AG10803 (cell line): ENCODE data around the gene ERCC3.

ENCODE experiments used
- DNase-seq: peaks from one replicate; pipeline ENCODE4 v3.0.0; 2010; ENCODE audit warnings: low read depth
- H3K4me3 ChIP-seq: 2 replicates; pipeline ENCODE4 v1.5.1; 2011; ENCODE audit warnings: mild to moderate bottlenecking, low read length, control low read depth
- CTCF ChIP-seq: conservative IDR thresholded peaks from 2 replicates; pipeline ENCODE4 v1.5.1; 2011; ENCODE audit warnings: mild to moderate bottlenecking, low read length, control low read depth, inconsistent platforms

Gene ERCC3

GRCh38 chr2:127321303-127321702, 27.4 kb upstream of the ERCC3 start:
- no peak overlapping the region for H3K4me3 ChIP-seq
- no peak for TF ChIP-seq CTCF
- peak; percentile 63 for DNase-seq

GRCh38 chr2:127320586-127321275, 26.8 kb upstream of the ERCC3 start:
- TF ChIP-seq CTCF: no peak
- DNase-seq: no peak
- H3K4me3 ChIP-seq: no peak overlapping the region

GRCh38 chr2:127320067-127320466, 26.1 kb upstream of the ERCC3 start:
- no peak overlapping the region for H3K4me3 ChIP-seq
- no peak for TF ChIP-seq CTCF
- no peak for DNase-seq

GRCh38 chr2:127314193-127314988, 20.4 kb upstream of the ERCC3 start:
- no peak overlapping the region for H3K4me3 ChIP-seq
- no peak for DNase-seq
- TF ChIP-seq CTCF: no peak

DNA sequence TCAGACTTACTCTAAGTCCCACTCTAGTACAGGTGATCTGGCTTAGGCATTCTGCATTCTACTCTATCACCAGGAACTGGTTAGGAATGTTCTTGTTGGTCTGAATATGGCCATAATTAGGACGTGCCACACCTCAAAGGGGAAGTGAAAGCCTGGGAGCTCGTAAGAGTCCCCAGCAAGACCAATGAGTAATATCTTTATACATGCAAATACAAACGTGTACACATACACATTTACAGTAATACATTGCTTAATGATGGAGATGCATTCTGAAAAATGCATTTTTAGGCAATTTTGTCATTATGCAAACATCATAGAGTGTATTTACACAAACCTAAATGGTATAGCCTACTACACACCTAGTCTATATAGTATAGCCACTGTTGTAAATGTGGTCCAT, 19.5 kb upstream of the ERCC3 start:
- DNase-seq: no peak
- no peak for TF ChIP-seq CTCF
- H3K4me3 ChIP-seq: no peak overlapping the region

- no peak for TF ChIP-seq CTCF
- DNase-seq: no peak
- no peak overlapping the region for H3K4me3 ChIP-seq
These were observed 17.0 kb upstream of the ERCC3 start for GRCh38 chr2:127310980-127311379.

- no peak overlapping the region for H3K4me3 ChIP-seq
- no peak for DNase-seq
- no peak for TF ChIP-seq CTCF
These were observed 15.5 kb upstream of the ERCC3 start for GRCh38 chr2:127309468-127309867.
